Stimulated activated CD8-positive, alpha-beta memory T cell treated with anti-CD3 and anti-CD28 coated beads, Interleukin-7, amount 100 ng/mL, for 1 hour (primary cell): Measurements from ENCODE around the gene PLB1.

Experiments
- DNase-seq, 2 donors: peaks; one replicate each; pipeline ENCODE4 v3.0.0-alpha.2; 2020; ENCODE audit warnings: low read depth in 2 of 2

The PLB1 gene

DNA sequence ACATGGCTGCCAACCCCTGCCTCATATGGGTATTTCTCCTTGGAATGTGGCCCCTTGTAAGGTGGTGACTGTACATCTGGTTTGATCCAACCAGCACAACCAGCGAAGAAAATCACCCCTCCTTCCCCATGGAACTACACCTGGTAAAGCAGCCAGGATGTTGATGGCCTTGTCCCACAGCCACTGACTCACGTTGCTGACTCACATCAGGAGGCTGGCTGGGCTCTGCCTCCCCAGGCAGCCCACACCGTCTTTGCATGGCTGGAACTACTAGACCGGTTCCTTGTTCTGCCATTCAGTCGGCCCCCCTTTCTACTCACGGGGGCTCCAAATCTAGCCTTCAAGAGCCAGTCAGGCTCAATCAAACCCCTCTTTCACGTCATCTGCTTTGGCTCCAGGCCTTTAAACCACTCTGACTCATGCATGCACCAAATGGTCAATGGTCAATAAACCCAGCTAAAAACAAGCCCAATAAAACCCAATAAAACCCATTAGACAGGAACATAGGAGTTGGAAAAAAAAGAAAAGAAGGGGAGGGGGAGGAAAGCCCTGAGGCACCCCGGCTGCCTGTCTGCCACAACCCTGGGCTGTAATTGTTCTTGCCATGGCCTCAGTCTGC is 114.8 kb downstream of the PLB1 start:
- no peak for DNase-seq

DNA sequence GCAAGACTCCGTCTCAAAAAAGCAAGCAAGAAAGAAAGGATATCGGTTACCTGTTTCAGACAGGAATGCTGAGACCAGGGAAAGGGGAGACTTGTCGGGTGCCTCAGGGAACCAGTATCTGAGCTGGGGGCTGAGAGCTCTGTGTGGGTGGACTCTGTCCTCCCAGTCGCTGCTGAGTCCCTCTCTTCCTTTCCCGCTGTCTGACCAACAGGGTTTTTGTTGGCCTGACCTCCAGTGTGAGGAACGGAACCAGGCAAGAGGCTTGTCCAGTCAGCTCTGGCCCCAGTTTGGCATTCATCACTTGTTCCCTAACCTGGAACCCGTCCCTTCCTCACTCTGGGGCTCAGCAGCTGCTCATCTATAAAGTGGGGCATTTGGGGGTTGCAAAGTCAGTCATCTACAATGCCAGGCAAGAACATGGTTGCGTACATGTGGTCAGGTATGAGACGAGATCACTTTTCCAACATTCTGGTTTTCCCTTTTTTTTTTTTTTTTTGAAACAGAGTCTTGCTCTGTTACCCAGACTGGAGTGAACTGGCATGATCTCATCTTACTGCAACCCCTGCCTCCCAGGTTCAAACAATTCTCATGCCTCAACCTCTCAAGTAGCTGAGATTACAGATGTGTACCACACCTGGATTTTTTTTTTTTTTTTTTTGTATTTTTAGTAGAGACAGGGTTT is 116.4 kb downstream of the PLB1 start:
- DNase-seq = no peak

DNA sequence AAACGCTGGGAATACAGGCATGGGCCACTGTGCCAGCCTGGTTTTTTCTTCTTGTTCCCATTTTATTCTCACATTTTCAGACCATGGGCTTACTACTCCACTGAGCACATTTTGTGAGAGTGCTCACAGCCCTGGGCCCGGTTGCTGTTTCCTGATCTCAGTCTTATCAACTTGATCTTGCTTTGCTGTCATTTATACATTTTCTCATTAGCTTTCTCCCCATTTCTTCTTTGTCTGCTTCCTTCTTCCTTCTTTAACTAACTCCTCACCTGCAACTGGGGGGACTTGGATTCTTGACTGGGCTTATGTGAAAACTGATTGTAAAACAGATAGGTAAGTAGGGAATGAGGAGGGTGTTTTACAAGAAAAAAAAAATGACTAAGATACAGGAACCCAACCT is 117.3 kb downstream of the PLB1 start:
- no peak for DNase-seq

DNA sequence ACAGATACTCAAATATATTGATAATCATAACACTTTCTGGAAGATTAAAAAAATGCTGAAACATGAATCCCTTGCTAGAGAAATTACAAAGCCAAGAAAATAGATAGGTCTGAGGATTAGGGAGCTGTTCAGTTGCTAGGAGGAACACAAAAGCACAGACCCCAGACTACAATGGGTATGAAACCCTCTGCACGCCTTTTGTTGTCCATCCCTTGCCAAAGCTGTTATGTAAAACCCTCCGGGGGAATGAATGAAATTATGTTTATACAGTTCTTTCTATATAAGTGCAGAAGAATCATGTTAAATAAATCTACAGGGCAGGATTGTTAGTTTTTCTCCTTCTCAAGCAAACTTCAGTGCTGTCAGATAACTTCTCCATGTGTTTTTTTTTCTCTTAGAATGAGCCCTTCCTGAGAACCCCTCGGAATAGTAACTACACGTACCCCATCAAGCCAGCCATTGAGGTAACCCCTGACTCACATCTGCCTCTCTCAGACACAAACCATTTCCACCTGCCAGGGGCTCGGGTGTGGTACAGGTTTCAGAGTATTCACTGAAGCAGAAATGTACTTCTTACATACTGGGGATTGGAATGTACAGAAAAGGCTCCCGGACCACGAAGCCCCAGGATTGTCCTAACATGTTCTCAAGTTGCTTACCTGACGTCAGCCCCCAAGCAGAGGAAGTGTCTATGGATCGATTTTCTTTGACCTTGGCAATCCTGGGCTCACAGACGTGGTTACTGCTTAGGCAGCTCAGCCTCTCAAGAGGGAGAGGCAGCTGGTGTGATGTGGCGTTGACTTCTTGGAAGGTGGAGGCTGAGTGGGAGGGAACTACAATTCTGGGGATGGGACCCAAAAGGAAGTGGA is 118.0 kb downstream of the PLB1 start:
- DNase-seq = no peak

DNA sequence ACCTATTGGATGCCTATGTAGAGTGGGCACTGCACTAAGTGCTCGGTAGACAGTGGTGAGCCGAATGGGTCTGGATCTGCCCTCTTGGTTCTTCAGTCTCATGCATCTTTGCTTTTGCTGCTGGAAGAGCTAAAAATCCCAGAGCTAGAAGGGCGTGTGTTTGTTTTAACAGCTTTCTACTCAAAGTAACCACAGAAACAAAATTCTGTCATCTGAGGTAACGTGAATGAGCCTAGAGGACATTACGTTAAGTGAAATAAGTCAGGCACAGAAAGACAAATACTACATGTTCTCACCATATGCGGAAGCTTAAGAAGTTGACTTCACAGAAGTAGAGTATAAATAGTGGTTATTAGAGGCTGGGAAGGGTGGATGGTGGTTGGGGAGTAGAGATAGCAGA is 119.8 kb downstream of the PLB1 start:
- DNase-seq = no peak

DNA sequence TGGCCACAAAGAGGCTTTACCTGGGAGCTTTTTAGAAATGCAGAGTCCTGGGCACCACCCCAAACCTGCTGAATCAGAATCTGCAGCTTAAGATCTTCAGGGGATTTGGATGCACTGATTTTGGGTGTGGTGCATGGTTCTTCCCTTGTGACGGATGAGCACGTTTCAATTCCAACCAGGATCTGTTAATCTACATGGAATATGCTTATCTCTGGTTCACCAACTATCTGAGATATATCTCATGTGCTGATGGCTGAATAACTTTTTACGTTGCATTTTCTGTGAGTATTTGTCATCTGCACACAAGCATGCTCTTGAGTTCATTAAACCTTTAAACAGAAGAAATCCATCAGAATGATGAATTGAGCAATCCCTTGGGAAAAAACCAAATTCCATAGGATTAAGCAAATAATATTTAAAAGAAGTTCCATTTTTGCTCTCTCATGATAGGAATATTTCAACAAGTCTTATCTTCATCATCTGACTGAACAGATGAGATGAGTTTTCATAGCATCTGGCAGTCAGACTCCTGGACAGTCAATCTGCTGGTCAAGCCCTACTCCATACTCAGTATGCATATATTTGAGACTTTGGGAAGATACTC is 120.6 kb downstream of the PLB1 start:
- DNase-seq = no peak

DNA sequence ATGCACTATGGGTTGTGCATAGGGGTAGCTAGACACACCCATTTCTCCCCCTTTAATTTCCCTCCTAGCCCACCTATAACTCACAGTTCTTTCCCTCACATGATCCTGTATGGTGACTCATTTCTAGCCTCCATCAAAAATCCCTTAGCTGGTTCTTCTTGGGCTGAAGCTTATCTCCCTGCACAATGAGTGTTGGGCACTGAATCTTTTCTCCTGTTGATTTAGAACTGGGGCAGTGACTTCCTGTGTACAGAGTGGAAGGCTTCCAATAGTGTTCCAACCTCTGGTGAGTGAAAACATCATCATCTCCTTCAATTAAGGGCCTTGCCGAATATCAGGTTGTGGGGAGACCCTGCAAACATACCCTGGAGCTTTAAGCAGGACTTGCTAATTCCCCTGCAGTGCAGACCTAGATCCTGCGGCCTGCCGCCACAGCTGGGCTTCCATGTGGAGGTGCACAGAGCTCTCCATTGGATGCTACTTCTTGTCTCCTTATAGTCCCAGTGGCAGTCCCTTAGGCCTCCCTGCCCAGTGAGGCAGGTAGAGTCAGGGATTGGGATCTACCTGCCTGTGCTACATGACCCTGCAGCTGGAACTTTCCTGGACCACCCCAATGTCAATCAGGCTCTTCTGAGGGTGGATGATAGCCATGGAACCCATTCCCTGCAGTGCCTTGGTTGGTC is 121.8 kb downstream of the PLB1 start:
- no peak for DNase-seq

DNA sequence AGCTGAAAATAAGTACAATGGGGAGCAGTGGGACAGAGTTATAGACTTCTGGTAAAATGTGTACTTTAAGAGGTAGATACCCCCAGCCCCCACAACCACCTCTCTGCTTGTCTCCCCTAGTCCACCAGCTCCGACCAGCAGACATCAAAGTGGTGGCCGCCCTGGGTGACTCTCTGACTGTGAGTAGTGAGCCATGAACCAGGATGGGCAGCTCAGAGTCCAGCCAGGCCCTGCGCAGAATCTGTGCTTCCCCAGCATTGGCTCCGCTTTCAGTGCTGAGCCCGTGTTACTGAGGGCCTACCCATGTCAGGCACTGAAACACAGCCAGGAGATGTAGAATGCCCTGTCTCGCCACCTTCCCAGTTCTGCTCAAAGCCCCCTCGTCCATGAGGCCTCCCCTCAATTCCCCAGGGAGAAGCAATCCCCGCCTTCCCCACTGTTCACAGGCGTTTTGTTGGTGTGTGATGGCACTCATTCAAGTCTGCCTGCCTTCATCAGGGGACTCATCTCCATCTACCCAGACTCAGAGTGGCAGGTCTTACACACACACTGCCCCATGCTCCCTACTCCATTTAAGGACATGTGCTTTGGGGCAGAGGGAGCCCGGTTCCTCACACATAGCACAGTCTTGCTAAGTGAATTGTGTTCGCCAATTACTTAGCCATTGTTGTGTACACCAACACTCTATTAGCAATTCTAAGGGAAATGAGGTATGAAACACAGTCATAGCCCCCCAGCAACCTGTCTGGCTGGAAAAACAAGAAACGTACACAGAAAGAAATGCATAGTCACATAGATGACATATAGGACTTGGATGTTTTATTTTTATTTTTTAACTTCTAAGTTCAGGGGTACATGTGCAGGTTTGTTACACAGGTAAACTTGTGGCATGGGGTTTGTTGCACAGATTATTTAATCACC is 122.6 kb downstream of the PLB1 start:
- no peak for DNase-seq

DNA sequence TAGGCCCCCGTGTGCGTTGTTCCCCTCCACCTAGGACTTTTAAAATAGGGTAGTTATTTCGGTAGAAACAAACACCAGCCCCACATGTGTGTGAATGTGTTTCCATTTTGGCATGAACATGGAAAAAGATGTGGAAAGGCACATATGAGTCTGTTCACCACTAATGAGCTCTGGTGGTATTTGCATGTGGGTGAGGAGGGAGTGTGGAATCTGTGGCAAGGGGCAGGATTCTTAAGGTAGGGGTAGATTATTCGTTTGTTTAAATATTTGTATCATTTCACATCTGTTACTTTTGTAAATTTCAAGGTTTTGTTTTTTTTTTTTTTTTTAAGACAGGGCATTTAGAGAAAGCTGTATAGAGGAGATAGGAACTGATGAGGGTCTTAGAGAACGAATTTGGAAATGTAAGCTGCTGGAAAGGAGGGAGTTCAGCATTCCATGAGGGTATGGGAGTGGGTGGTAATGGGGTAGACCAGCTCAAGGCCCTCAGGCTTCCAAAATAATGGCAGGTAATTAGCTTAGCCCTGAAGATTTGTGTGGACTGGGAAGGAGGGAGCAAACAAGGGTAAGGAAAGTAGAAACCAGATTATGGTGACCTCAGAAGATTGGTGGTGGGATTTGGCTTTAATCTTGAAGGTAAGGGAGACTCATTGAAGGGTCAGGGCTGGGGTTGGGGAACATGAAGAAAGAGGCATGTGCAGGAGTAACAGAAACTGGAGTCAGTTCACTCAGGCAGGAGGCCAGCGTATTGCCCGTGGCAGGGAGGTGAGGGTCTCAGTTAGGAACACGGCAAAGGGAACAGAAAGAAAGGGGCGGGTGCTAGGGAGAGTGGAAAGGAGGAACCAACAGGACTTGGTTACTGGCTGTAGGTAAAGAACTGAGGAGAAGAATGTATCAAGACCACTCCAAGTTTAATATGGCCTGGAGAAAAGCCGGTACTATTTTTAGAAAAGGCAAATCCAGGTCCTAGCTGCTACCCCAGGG is 123.6 kb downstream of the PLB1 start:
- DNase-seq = no peak

DNA sequence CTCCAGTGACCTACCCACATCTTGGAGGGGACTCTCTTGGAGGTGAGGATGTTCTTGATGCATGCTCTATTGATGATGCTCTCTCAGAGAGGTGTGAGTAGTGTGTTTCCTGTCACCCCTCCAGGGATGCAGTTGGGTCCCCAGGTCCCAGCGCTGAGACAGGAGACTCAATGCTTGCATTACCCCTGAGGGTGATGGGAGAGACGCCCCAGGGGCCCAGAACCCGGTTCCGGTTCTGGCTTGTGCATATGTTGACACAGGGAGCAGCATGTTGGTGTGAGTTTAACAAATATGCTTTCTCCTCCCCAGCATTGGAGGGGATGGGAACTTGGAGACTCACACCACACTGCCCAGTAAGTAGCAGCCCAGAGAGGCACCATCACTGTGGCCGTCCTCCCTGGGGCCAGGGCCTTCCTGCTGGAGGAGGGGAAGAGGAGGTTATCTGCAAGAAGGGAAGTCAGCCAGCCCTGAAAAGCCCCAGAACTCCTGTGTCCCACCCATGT is 124.5 kb downstream of the PLB1 start:
- DNase-seq = no peak

DNA sequence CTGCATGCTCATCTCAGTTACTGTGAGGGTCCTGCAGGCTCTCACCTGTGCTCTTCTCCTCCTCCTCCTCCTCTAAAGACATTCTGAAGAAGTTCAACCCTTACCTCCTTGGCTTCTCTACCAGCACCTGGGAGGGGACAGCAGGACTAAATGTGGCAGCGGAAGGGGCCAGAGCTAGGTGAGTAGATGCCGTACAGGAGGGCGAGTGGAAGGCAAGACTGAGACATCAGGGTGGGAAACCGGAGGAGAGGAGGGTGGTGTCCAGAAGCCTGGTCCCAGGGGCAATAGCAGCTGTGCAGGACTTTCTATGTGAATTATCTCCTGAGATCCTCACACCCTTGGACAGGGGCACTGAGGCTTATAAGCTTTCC is 124.9 kb downstream of the PLB1 start:
- DNase-seq = no peak

DNA sequence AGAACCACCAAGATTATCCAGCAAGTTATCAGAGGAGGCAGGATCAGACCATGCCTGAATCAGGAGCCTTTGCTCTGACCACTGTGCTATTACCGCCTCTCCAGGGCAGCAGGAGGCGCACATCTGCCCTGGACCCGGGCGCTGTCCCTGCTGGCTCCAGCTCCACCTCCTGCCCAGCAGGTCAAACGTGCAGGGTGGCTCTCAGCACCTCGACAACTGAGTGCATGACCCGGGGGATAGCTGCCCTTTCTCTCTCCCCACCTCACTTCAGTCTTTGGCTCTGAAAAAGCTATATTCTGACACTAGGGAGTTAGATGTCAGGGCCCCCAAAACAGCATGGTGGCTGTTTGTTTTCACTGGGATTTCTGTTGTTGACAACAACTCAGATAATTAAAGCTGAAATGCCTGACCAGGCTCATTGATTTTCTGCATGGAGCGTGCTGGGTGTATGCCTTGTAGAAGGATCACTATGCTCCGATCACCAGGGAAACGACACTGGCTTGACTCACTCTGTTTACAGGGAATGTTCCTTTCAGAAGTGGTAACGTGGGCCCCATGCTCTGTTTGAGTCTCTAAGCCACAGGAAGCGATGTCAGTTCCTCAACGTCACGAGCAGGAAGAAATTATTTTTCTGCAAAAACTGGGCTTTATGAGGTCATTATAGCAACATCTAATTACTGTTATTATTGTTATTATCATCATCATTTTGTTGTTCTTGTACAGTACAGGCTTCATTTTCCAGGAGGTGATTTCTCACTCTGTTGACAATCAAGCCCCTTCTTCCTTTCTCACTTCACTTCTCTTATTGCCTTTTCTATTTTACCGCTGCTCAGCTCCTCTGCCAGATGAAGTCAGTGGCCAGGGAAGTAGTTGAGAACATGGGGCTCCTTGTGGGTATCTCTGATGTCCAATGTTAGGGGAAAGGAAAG is 125.6 kb downstream of the PLB1 start:
- DNase-seq = peak; percentile 30 to 55

DNA sequence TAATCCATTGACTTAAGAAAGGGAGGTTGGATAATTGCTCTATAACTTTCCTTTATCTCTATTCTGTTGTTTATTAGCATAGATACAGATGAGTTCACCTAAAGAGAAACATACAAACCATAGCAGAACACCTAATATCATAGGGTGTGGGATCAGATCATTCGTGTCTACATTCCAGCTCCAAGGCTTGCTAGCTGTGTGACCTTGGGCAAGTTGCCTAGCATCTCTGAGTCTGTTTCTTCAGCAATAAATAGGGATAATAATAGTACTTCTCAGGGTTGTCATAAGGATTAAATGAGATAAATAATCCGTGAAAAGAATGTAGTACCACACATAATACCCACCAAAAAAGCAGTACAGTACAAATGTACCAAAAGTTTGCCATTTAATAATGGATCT is 126.2 kb downstream of the PLB1 start:
- DNase-seq = no peak

DNA sequence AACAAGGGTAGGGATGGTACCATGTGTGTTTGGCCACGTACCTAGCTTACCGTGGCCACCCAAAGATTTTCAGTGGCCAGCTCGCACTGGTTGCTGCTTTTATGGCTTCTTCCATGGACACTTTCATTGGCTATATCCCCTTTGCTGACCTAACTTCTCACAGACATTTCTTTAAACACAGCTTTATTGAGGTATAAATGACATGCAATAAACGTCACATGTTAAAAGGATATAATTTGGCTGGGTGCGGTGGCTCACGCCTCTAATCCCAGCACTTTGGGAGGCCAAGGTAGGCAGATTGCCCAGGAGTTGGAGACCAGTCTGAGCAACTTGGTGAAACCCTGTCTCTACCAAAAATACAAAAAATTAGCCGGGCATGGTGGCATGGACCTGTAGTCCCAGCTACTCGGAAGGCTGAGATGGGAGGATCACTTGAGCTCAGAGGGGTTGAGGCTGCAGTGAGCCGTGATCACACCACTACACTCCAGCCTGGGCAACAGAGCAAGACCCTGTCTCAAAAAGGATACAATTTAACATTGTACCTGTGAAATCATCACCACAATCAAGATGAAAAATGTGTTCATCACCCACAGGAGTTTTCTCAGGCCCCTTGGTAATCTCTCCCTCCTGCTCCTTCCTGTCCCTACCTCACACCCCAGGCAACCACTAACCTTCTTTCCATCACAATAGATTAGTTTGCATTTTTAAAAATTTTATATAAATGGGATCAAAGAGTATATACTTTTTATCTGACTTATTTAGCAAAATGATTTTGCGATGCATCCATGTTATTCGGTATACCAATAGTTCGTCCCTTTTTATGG is 127.9 kb downstream of the PLB1 start:
- DNase-seq = no peak

DNA sequence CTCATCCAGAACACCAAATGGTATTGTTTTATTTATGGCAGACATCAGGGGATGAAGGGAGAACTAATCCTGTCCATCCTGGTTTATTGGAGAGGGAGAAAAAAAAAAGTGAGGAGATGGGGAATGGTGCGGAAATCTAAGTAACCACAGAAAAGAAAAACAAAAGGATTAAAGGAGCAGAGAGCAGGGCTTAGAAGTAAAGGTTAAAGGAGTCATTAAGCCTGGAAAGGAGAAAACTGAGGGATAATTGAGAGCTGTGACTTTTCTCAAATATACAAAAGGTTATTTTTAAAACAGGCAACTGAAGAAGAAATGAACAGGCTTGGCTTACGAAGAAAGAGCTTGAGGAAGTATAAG is 128.6 kb downstream of the PLB1 start:
- DNase-seq = no peak

DNA sequence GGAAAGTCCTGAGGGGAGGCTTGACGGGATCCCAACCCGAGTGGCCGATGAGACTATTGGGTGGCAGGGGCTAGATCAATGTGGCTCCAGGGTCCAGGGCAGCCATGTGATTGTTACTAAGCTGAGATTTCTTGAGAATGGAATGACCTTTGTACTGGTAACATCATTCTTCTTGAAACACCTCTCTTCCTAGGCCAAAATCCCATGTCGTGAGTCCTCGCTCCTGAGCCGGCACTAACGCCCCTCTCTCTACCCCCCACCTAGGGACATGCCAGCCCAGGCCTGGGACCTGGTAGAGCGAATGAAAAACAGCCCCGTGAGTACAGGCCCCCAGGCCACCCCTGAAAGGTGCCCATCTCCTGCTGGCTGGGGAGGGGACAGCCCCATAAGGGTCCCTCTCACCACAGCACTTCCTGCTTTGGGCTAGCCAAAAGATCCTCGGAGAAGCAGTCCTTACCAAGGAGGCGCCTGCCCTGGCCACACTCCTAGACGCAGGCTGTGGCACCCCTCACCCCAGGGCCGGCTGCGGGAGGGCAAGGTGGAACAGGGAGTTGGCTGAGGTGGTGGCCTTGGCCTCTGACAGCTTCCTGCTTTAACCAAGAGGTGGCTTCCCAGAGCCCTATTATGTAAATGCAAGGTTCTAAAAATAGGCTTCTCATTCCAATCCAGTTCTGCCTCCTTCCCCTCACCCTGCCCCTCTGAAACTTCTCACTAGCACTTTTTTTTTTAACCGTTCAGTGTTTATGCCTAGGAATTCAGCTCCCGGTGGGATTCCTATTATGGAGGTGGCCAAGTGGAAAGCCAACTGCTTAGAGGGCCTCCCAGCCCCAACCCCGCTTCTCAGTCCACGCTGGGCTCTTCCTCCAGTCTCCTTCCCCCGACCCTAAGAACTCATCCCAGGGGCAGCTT is 129.2 kb downstream of the PLB1 start:
- peak in 1 of 2 donors; percentile 13 for DNase-seq
